GM12873 (cell line): ENCODE results near the gene ZBTB20.

Experiments used
- CTCF ChIP-seq: IDR thresholded peaks from 2 replicates; pipeline ENCODE4 v1.5.1; 2012; ENCODE audit warnings: low read depth, mild to moderate bottlenecking, moderate library complexity, low read length, control low read depth; ENCODE audit not compliant: insufficient read depth; ENCODE audit errors: missing control alignments

ZBTB20 gene

DNA sequence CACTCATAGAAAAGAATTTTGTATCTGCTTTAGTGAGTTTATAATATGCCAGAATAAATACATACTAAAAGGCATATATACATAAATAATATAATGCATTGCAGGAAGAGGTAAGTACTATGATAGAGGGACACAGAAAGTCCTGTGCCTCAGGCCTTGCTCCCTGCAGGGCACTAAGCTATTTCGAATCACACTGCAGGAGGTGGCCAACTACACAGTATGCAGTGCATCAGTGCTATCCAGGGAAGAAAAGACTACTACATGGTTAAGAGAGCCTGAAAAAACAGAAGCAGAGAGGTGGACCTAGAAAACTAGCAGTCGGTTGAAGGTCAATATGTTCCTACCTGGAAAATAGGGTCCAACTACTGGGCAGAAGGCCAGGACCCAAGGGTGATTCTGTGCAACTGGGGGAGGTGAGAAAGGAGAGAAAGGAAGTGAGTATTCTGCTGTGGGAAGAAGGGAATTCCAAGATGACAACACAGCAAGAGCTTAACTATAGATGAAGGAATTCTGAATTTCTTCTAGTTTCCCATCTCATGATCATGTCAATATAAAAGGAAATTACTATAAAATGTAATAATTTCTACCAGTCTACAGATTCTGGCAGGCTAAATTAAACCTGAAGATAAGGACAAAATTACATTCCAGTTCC, 218.0 kb downstream of the ZBTB20 start:
- TF ChIP-seq CTCF: no peak

DNA sequence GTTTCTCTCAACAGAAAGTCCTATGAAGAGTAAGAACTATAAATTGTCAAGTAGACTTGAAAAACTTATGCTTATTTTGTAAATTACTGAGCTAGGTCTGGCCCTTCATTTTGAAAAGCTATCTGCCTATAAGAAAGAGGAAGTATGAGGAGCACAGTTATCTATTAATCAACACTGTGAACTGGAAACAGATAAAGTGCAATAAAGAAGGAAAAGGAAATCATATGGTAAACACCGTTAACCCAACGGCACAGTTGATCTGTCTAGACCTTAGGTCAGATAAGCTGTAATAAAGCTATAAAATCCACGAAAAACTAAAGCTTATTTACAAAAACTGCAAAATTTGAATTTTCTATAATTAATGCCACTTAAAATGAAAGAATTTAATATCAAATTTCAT, 242.5 kb downstream of the ZBTB20 start:
- TF ChIP-seq CTCF: no peak

DNA sequence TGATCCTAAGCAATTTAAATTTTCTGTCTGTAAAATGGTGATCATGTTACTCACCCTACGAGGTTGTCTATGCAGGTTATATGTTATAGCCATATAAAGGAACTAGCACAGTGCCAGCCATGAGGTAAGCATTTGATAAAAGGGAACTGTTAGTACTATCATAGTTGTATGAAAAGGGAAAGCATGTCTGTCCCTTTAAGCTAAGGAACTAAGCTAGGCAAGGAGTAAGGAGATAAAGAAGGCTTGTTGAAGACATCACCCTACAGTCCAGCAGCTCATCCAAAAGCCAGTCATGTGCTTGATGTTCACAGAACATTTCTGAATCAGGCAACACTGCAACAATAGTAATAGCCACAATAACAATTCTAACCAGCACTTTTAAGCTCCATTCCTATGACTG, 243.9 kb downstream of the ZBTB20 start:
- TF ChIP-seq CTCF: no peak

DNA sequence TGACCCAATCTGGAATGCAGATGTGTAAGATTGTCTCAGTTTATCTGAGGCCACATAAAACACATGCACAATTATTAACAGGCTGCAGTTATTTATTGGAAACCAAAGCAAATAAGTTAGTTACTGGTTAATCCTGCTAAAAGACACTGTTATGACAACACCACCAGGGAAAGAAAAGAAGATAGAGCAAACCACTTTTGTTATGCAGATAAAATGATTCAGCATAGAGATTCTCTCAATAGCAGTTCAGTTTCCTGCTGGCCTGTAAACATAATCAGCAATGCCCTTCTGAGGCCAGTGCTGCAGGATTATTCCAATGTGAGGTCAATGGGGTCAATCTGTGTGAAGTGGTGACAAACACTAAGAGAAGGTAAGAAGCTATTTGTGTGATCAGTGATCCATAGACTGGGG, 244.4 kb downstream of the ZBTB20 start:
- no peak for TF ChIP-seq CTCF

DNA sequence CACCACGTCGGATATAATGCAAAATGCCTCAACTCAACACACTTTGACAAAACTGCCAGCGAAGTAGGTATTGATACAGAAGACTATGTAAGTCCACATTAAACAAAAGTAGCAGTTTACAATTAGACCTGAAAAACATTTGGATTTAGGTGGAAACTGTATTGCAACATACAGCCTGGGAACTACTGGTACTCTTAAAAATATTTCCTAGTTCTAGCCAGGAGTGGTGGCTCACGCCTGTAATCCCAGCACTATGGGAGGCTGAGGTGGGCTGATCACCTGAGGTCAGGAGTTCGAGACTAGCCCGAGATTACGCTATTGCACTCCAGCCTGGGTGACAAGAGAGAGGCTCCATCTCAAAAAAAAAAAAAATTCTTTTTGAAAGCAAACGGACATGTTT, 246.2 kb downstream of the ZBTB20 start:
- no peak for TF ChIP-seq CTCF

GRCh38 chr3:114899186-114899931, 247.7 kb downstream of the ZBTB20 start:
- no peak for TF ChIP-seq CTCF

- no peak for TF ChIP-seq CTCF
These were observed 250.1 kb downstream of the ZBTB20 start for GRCh38 chr3:114896978-114897377.
